Stimulated activated CD8-positive, alpha-beta memory T cell treated with anti-CD3 and anti-CD28 coated beads, Interleukin-12 subunit alpha, Interleukin-12 subunit beta, amount 100 ng/mL, for 1 hour (primary cell): ENCODE results near the gene CYP4F3.
"Not testable (repeated sequence)": the region's sequence is repeated elsewhere in the genome, so short reads cannot be mapped to it uniquely, and the experiment has no call there.

Experiments used
- DNase-seq: peaks from one replicate; pipeline ENCODE4 v3.0.0-alpha.2; 2020; ENCODE audit warnings: low read depth

Gene CYP4F3

DNA sequence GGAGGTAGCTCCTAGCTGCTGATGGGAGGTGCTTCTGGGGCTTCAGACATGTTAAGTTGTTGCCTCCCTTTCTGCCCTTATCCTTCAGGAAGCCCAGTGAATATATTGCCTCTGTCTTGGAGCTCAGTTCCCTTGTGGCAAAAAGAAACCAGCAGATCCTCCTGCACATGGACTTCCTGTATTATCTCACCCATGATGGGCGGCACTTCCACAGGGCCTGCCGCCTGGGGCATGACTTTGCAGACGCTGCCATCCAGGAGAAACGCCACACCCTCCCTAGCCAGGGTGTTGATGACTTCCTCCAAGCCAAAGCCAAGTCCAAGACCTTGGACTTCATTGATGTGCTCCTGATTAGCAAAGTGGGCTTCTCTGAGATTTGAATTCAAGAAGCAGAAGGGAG, 26.2 kb downstream of the CYP4F3 start:
- DNase-seq, result no peak

DNA sequence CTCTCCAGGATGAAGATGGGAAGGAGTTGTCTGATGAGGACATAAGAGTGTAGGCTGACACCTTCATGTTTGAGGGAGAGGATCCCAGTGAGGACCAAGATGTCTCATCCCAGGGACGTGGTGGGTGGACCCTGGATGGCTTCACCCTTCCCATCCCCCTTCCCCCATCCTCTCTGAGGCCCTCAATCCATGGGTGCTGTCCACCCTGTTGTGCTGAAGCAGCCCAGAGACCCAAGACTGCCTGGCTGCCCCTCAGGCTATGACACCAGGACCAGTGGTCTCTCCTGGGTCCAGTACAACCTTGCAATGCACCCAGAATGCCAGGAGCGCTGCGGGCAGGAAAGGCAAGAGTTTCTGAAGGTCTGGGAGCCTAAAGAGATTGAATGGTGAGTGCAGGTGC, 28.7 kb downstream of the CYP4F3 start:
- DNase-seq, result no peak

DNA sequence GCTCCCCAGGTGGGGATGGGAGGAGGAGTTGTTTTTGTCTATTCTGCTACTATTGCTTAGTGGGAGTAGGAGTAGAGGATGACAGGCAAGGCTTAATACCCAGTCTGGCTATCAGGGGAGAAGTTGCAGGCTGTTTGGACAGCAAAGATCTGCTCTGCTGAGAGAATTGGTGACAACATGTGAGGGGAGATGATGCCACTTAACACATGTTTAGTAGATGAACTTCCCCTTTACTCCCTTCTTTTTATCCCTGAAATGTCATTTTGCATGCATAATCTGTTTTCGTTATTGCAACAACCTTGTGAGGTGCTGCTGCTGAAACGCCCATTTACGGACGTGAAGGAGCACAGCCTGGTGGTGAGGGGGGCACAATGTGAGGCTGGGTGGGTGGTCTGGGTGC, 29.2 kb downstream of the CYP4F3 start:
- DNase-seq, result no peak

DNA sequence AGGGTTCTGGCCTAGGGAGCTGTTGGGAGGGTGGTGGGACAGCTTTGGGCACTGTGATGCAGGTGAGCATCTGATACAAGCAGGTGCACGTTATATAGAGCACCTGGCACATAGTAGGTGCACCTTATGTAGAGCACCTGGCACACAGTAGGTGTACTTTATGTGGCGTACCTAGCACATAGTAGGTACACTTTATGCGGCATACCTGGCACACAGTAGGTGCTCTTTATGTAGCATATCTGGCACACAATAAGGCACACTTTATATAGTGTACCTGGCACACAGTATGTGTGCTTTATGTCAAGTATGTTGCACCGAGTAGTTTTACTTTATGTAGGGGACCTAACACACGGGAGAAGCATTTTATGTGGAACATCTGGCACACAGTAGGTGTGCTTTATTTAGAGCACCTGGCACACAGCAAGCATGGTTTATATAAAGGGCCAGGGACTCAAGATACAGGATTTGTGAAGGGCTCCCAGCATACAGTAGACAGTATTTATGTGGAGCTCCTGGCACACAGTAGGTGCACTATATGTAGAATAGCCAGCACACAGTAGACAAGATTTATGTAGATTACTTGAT, 30.6 kb downstream of the CYP4F3 start:
- no peak for DNase-seq

DNA sequence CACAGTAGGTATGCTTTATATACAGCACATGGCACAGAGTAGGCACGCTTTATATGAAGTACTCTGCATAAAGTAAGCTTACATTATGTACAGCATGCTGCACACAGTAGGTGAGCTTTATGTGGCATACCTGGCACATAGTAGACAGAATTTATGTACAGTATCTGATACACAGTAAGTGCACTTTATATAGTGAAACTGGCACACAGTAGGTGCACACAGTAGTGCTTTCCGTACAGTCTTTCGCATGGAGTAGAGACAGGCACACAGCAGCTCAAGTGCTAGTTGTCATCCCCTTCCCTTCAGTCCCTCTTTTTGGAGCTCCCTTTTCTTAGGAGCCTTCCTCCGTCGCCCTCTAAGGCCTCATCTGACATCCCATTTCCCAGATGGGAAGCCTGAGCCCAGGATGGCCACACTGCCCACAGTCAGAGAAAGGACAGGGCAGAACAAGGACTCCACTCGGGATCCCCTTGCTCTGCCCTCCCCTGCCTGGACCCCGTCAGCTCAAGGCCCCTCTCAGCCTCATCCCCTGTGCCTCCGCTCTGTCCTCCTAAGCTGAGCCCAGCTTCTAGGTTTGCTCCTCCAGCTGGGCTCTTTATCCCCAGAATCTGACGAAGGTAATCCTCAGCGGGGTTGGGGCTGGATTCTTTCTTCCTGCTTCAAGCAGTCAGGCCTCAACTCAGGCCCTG, 31.3 kb downstream of the CYP4F3 start:
- DNase-seq, result no peak

DNA sequence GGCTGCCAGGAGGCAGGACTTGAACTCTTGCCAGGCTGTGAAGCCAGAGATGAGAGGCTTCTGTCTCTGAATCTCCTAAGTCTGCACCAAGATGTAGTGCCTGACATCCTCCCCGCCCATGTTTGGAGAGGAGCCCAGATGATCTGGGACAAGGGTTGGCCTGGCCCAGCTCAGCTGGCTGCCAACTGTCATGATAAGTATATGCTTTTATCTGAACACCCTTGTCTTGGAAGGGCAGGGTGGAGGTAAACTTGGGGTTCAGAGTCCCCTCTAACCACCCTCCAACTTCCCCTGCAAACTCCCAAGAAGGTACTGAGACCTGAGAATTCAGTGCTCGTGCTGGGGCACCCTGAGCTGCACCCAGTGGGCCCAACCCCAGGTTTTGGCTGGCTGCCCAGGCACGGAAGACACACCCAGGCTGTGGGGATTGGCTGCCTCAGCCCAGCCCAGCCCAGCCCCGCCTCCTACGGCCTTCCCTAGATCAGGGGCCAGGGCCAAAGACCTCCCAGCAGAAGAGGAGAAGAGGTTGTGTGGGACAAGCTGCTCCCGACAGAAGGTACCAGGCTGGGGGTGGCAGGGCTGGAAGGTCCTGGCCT, 32.0 kb downstream of the CYP4F3 start, which contains the start of gene CYP4F12:
Gene CYP4F12 (plus strand): TSS at position 508 of the 596 bp plus-strand sequence. CDS start 443 bp downstream, outside the sequence.
- DNase-seq, result no peak

- no peak for DNase-seq
Observed at GRCh38 chr19:15673176-15673654, 32.5 kb downstream of the CYP4F3 start.

GRCh38 chr19:15675560-15675959, 34.9 kb downstream of the CYP4F3 start:
- no peak for DNase-seq

DNA sequence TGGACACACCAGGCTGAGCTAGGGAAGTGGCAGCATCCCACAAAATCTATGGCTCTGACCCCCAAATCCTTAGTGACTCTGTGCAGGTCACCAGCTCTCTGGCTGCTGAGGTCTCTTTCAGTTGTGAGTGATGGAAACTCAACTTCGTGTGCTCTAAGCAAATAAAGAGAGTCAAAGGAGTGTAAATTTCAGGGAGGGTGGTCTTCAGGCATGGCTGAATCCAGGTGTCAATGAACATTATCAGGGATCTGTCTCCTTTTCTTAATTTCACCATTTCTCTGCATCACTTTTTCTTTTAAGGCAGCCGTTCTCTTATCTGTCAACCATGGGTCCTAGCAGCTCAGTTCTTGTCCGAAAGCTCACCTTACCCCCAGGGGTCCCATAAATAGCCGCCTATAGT, 38.4 kb downstream of the CYP4F3 start:
- no peak for DNase-seq

DNA sequence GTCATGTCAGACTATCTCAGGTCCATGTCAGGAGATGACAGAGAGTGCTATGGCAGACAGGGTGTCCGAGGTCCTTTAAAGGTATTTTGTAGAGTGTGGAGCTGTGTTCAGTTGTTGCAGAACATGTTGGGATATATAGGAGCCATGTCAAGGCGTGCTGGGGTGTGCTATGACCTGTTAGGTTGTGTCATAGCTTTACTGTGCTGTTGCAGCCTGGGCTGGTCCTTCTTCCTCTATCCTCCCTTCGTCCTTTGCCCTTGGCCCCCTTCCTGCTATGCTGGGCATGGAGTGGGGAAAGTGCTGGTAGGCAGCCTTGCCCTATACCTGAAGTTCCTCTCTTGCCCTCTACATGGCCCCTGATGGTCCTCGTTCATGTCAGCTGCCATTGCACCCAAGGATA, 39.2 kb downstream of the CYP4F3 start:
- not testable (repeated sequence) for DNase-seq

DNA sequence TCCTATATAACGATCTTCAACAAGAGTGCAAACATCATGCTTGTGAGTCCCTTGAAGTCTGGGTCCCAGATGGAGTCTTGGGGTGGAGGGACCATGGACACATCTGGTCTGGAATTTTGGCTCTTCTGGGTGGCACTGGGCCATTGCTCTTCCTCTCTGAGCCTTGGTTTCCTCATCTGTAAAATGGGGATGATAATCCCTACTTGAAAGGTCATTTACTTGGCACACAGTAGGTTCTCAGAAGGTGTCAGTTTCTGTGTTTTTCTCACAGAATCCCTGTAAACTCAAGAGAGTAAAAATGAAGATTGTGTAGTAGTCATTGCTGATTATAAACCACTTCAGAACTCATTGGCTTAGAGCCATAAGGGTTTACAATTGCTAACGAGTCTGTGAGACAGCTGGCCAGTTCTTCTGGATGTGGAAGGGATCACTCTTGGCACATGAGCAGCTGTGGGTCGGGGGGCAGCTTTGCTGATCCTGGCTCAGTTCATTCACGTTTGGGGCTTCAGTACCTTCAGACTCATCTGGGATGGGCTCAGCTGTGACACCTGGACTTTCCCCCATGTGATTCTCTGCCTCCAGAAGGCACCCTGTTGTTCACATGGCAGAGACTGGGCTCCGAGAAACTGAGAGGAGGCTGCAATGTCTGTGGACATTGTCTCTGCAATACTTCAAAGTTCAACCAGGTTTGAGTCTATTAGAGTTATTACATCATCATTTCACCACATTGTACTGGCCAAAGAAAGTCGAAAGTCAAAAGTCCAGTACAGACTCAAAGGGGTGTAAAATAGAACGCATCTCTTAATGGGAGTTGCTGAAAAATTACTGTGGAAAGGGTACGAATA, 40.0 kb downstream of the CYP4F3 start:
- DNase-seq, result no peak

- DNase-seq, result no peak
Observed at GRCh38 chr19:15683411-15683810, 42.7 kb downstream of the CYP4F3 start.

GRCh38 chr19:15684828-15685227, 44.1 kb downstream of the CYP4F3 start:
- no peak for DNase-seq

GRCh38 chr19:15696654-15697194, 56.0 kb downstream of the CYP4F3 start:
- DNase-seq, result no peak

DNA sequence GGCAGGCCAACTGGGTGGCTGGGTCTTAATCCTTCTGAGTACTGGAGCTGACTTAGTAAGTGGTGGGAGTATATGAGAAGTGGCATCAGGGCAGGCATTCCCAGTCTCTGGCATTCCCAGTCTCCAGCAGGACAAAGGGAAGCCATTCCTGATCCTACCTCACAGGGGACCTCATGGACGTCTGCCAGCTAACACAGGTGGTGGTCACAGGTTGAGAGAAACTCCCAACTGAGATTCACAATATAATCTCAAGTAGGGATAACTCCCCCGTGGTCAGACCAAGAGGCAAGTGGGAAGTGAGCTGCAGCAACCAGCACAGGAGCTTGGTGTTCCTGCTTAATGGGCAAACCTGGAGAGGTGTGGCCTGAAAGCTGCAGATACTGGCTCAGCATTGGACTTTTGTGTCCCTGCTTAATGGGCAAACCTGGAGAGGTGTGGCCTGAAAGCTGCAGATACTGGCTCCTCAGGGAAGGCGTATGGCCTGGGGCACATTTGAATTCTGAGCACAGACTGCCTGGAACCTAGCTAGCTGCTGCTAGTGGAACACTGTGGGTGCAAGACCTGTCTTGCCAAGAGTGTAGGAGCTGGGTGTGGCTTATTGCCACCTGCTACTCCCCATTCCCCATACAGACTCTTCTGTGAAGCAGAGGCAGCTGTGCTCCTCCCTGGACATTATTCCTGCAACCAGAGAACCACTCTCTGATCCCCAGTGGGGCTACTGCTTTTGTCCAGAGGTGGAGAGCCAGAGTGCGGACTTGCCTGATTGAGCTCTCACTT, 61.2 kb downstream of the CYP4F3 start:
- no peak for DNase-seq

GRCh38 chr19:15702534-15702930, 61.8 kb downstream of the CYP4F3 start:
- DNase-seq, result peak; percentile 9
